ENCODE data around the gene GIMAP6.

GIMAP6 gene

DNA sequence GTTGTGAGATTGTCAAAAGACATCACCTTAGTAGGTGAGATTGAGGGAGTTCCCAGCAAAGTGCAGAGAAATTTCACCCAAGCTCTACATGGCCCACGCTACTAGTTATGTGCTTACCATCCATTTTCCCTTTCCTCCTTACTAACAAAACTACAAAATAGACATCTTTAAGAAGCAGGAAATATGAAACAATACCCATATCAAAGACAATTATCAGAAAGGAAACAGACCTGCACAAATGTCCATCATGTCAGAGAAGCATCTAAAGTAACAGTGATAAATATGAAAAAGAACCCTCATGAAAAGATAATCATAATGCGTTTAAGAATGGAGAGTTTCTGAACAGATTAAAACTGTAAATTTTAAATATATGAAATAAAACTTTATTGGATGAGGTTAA, 36.8 kb downstream of the GIMAP6 start:
- Histone ChIP-seq H3K27me3 (ENCODE audit: insufficient read depth, poor library complexity, severe bottlenecking) (no peaks in the 10 kb centered on the region), H3K27ac (replicated peaks) (no peak overlapping the region), H3K4me3 (replicated peaks; ENCODE audit: insufficient read depth, low read length) (no peak overlapping the region)
- DNase-seq (ENCODE audit: low read depth in 1 of 2, low spot score in 1 of 2) = no peak
- TF ChIP-seq CTCF (IDR thresholded peaks at IDR 0.05; ENCODE audit: insufficient read depth, low read length) = no peak
- no peak for TF ChIP-seq POLR2AphosphoS5 (IDR thresholded peaks at IDR 0.05; ENCODE audit: low read depth)
- TF ChIP-seq GABPA (IDR thresholded peaks at IDR 0.05; ENCODE audit: low read depth) = no peak
- no peak for TF ChIP-seq REST (IDR thresholded peaks at IDR 0.05; ENCODE audit: insufficient replicate concordance, low read depth)
- TF ChIP-seq SPI1 (IDR thresholded peaks at IDR 0.05; ENCODE audit: borderline replicate concordance, low read depth) = no peak

- Histone ChIP-seq H3K27me3 (ENCODE audit: insufficient read depth, poor library complexity, severe bottlenecking) (no peaks in the 10 kb centered on the region), H3K27ac (replicated peaks) (no peak overlapping the region), H3K4me3 (replicated peaks; ENCODE audit: insufficient read depth, low read length) (no peak overlapping the region)
- TF ChIP-seq REST (IDR thresholded peaks at IDR 0.05; ENCODE audit: insufficient replicate concordance, low read depth) (no peak), POLR2AphosphoS5 (IDR thresholded peaks at IDR 0.05; ENCODE audit: low read depth) (no peak), GABPA (IDR thresholded peaks at IDR 0.05; ENCODE audit: low read depth) (no peak), SPI1 (IDR thresholded peaks at IDR 0.05; ENCODE audit: borderline replicate concordance, low read depth) (no peak), CTCF (IDR thresholded peaks at IDR 0.05; ENCODE audit: insufficient read depth, low read length) (no peak)
- DNase-seq (ENCODE audit: low read depth in 1 of 2, low spot score in 1 of 2) = no peak
Measured at GRCh38 chr7:150594805-150595204, 37.4 kb downstream of the GIMAP6 start.

DNA sequence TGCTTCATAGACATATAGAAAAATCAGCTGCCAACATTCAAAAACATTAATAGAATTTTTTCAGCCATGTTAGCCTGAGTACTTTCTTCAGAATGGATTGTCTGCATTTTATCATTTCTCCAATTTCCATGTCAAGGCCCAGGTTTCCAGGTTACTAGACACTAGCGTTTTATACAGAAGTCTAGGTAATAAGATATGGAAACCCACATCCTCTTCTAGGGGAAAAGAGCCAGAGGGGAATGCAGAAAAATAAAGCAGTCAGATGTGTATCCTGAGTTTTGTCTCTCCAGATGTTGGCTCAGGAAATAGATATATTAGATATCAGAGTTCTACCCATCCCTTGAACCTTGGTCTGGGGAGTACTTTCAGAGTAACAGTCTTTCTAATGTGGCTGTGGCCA, 44.6 kb downstream of the GIMAP6 start:
- Histone ChIP-seq H3K27me3 (ENCODE audit: insufficient read depth, poor library complexity, severe bottlenecking) (no peaks in the 10 kb centered on the region), H3K4me3 (replicated peaks; ENCODE audit: insufficient read depth, low read length) (no peak overlapping the region), H3K27ac (replicated peaks) (no peak overlapping the region)
- DNase-seq (ENCODE audit: low read depth in 1 of 2, low spot score in 1 of 2) = no peak
- no peak for TF ChIP-seq GABPA (IDR thresholded peaks at IDR 0.05; ENCODE audit: low read depth)
- no peak for TF ChIP-seq REST (IDR thresholded peaks at IDR 0.05; ENCODE audit: insufficient replicate concordance, low read depth)
- no peak for TF ChIP-seq POLR2AphosphoS5 (IDR thresholded peaks at IDR 0.05; ENCODE audit: low read depth)
- TF ChIP-seq CTCF (IDR thresholded peaks at IDR 0.05; ENCODE audit: insufficient read depth, low read length) = no peak
- no peak for TF ChIP-seq SPI1 (IDR thresholded peaks at IDR 0.05; ENCODE audit: borderline replicate concordance, low read depth)

All from HL-60 (cell line).